Calu3 (cell line): ENCODE results near the gene ASB9. TPM values are rescaled to one million over a fixed set of nuclear protein-coding genes. Genes with fewer than 3 reads are reported as not detected.

ENCODE experiments used
- BruUV-seq: library from RNA; stranded (reverse); fragments of 400-500 nt; replicated peaks from 2 replicates; lab custom pipeline; 2021; lab: Mats Ljungman, UMichigan
- CTCF ChIA-PET: fragments of 300-600 bp; sonication (Branson Sonifier 250); formaldehyde crosslinking; loops from one replicate; lab custom pipeline; 2022; ENCODE audit warnings: antibody characterized with exemption; lab: Charles Lee
- DNase-seq: peaks from one replicate; pipeline ENCODE4 v3.0.0; 2022
- H3K27ac Mint-ChIP-seq: one replicate; pipeline ENCODE4 v1.8.0; 2022; ENCODE audit warnings: mixed read lengths; ENCODE audit not compliant: unreplicated experiment
- H3K27me3 Mint-ChIP-seq: one replicate; pipeline ENCODE4 v1.8.0; 2022; ENCODE audit warnings: mixed read lengths; ENCODE audit not compliant: unreplicated experiment
- H3K36me3 Mint-ChIP-seq: one replicate; pipeline ENCODE4 v1.8.0; 2022; ENCODE audit warnings: mild to moderate bottlenecking, moderate library complexity, mixed read lengths; ENCODE audit not compliant: insufficient read depth, unreplicated experiment
- H3K4me1 Mint-ChIP-seq: one replicate; pipeline ENCODE4 v1.8.0; 2022; ENCODE audit warnings: mild to moderate bottlenecking, low read depth, mixed read lengths; ENCODE audit not compliant: unreplicated experiment
- H3K4me3 Mint-ChIP-seq: one replicate; pipeline ENCODE4 v1.8.0; 2022; ENCODE audit warnings: mild to moderate bottlenecking, low read depth, moderate library complexity, mixed read lengths; ENCODE audit not compliant: unreplicated experiment
- H3K9me3 Mint-ChIP-seq: one replicate; pipeline ENCODE4 v1.8.0; 2022; ENCODE audit warnings: low read depth, mixed read lengths; ENCODE audit not compliant: unreplicated experiment
- intact Hi-C: fragments of 100-400 bp; cut with micrococcal nuclease; formaldehyde crosslinking; loops from one replicate; pipeline ENCODE4 v1.10.0; 2022; ENCODE audit not compliant: unreplicated experiment
- total RNA-seq: library from RNA; stranded (reverse); gene quantifications from 2 replicates; pipeline ENCODE4 v1.2.3, GENCODE V29; 2022
- TF ChIP-seq, protein P1 (sequence below): fragments of 200-600 bp; IDR thresholded peaks from one replicate; pipeline ENCODE4 v1.8.0; 2022; ENCODE audit warnings: antibody characterized with exemption; ENCODE audit not compliant: unreplicated experiment

The ASB9 gene
- total RNA-seq, 1 experiment from 2014 or later: 12.2 TPM

DNA sequence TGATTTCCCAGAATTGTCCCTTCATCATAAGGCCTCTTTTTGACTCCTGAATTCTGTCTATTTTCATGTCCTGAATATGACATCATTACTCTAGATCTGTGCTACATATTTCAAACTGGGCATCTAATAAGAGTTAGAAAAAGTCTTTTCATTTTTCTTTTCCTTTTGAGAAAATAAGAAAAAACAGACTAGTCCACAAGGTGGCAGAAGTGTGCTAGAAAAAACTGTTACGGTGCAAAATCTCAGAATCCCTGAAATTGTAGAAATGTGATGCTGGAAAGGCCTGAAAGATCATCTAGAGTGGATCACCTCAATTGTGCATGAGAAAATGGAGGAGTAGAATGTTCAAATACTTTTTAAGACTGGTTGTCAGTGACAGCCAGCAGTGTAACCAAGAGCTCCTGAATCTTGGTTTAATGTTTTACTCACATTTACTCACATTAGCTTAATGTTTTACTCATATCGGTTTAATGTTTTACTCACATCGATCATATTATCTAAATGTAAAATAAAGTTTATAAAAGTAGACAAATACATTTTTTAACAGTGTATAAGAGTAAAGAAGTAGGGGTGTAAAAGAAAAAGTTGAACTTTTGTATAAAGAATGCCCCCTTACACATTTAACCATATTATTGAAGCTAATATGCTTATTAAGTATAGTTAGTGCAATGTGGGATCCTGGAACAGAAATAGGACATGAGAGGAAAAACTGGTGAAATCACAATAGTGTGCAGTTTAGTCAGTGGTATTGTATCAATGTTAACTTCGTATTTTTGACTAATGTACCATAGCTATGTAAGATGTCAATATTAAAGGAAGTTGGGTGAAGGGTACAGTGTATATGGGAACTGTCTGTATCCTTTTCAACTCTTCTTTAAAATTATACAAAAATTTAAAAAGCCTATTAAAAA lies 30.3 kb upstream of the ASB9 start:
- Mint-ChIP-seq H3K27me3 (no peaks in the 10 kb centered on the region), H3K9me3 (no peaks in the 10 kb centered on the region), H3K27ac (peak overlapping the region; percentile 53), H3K4me3 (peak overlapping the region; percentile 9), H3K36me3 (no peaks in the 10 kb centered on the region), H3K4me1 (peaks cover 48% of the 10 kb centered on the region)
- no TSS peak for BruUV-seq
- DNase-seq: no peak
- intact Hi-C loops: no loop called here
- CTCF ChIA-PET: interaction anchor here (0.6 to 1.0 kb wide), 7 partner anchors 9 to 1620 kb away, joined by 3 to 7 read pairs (median 3); partner anchors contain the start of gene ASB9
- TF ChIP-seq, protein P1, sequence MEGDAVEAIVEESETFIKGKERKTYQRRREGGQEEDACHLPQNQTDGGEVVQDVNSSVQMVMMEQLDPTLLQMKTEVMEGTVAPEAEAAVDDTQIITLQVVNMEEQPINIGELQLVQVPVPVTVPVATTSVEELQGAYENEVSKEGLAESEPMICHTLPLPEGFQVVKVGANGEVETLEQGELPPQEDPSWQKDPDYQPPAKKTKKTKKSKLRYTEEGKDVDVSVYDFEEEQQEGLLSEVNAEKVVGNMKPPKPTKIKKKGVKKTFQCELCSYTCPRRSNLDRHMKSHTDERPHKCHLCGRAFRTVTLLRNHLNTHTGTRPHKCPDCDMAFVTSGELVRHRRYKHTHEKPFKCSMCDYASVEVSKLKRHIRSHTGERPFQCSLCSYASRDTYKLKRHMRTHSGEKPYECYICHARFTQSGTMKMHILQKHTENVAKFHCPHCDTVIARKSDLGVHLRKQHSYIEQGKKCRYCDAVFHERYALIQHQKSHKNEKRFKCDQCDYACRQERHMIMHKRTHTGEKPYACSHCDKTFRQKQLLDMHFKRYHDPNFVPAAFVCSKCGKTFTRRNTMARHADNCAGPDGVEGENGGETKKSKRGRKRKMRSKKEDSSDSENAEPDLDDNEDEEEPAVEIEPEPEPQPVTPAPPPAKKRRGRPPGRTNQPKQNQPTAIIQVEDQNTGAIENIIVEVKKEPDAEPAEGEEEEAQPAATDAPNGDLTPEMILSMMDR: no peak

DNA sequence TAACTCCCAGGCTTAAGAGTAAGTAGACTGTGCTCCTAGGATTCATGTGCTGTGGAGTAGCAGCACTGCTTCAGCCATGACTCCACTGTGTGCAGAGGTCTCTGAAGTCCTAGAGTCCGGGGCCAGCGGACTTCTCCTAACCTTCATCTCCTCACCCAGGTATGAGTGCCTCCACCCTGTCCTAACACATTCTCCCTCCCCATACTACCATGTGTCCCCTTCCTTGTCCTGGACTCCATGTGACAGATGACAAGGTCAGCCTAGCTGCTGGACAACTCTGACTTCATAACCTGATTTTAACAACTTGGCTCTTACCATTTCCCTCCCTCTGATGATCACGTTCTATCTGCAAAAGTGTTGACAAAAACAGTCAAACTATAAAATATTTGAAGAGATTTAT lies 28.9 kb upstream of the ASB9 start:
- H3K36me3 Mint-ChIP-seq: no peaks in the 10 kb centered on the region
- H3K27me3 Mint-ChIP-seq: no peaks in the 10 kb centered on the region
- intact Hi-C loops: no loop called here
- no peak overlapping the region for H3K27ac Mint-ChIP-seq
- no peak overlapping the region for H3K4me3 Mint-ChIP-seq
- H3K4me1 Mint-ChIP-seq: peaks cover 48% of the 10 kb centered on the region
- TF ChIP-seq, protein P1: no peak
- no peaks in the 10 kb centered on the region for H3K9me3 Mint-ChIP-seq
- BruUV-seq: no TSS peak
- no peak for DNase-seq
- CTCF ChIA-PET: no interaction called here

DNA sequence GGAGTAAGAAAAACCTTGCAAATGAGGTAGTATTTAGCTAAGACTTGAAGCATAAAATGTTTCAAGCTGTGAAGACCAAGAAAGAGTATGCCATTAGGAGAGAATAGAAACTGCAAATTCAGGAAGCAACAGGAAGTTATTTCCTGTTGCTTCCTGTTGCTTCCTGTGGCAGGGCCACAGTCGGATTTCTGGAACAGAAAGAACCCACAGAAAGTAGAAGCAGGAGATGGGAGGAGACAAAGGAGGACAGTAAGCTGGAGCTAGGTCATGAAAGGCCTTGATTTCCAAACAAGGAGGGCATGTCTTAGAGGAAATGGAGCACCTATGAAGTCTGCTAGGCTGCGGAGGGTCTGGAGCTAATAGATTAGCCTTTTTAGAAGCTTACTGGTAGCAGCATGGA lies 28.3 kb upstream of the ASB9 start:
- Mint-ChIP-seq H3K4me1 (peaks cover 48% of the 10 kb centered on the region), H3K27ac (peak overlapping the region; percentile 56), H3K27me3 (no peaks in the 10 kb centered on the region), H3K4me3 (no peak overlapping the region), H3K9me3 (no peaks in the 10 kb centered on the region), H3K36me3 (no peaks in the 10 kb centered on the region)
- CTCF ChIA-PET: no interaction called here
- intact Hi-C loops: no loop called here
- no peak for DNase-seq
- TF ChIP-seq, protein P1: no peak
- BruUV-seq: no TSS peak

DNA sequence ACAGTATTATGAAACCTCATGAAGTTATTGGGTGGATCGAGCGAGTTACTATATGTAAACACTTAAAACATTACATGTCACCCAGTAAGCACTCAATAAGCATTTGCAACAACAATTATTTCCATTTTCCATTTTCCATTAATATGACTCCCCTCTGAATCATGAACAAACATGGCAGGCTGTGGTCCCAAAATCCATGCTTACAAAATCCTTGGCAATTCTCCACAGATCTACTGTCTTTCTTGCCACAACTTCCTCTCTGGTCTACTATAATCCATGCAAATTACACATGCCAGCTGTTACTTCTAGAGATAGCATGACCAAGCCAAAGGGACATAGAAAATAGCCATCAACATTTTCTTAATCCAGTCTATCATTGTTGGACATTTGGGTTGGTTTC lies 23.6 kb upstream of the ASB9 start:
- Mint-ChIP-seq H3K27ac (no peak overlapping the region), H3K4me3 (no peak overlapping the region), H3K36me3 (no peaks in the 10 kb centered on the region), H3K4me1 (peaks cover 17% of the 10 kb centered on the region), H3K27me3 (no peaks in the 10 kb centered on the region), H3K9me3 (no peaks in the 10 kb centered on the region)
- CTCF ChIA-PET: no interaction called here
- BruUV-seq: no TSS peak
- DNase-seq: no peak
- intact Hi-C loops: no loop called here
- TF ChIP-seq, protein P1: no peak
